ENCODE measurements around the gene MANEAL.

MANEAL gene

DNA sequence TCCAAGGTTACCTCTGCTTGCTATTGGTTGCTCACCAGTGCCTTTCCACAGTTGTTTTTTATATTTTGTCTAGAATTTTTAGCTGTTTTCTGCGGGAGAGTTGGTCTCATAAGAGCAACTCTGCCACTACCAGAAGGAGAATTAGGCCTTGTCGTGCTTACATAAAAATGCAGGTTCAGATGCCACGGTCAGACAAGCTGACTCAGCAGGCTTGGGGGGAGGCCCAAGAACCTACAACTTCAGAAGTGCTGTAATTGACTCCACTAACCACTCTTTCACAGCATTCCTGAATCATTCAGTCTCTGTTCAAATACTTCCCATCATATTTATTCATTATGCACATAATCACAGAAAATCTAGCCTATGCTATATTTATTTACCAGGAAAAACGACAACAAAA, 37.5 kb downstream of the MANEAL start:
- DNase-seq, result no peak

DNA sequence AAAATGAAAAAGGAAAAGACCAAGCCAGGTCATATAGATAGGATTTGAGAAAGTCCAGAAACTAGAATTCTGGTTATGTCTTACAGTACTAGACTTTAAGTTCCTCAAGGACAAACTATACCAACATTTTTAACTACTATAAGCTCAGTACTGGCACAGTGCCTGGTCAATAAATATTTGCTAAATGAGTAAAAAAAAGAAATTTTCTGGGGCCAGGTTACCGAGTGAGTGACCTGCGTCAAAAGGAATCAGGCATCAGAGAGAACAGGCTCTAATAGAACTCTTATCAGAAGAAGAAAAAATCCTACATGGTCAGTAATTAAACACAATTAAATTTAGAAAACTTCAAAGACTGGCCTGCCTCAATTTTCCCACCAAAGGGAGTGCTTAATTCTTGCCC, 38.2 kb downstream of the MANEAL start:
- DNase-seq, result no peak

DNA sequence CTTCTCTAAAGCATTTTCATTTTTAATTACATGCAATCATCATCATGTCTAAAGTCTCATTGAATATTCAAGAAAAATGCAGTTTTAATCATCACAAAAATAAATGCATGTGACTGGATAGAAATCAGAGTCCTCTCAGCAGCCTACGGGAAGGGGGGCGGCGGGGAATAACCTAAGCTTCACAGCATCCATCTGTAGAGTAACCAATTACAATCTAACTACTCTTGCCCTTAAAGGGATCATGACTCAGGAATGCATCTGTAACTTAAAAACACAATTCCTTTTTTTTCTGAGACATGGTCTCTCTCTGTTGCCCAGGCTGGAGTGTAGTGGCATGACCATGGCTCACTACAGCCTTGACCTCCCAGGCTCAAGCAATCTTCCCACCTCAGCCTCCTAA, 43.1 kb downstream of the MANEAL start:
- no peak for DNase-seq

DNA sequence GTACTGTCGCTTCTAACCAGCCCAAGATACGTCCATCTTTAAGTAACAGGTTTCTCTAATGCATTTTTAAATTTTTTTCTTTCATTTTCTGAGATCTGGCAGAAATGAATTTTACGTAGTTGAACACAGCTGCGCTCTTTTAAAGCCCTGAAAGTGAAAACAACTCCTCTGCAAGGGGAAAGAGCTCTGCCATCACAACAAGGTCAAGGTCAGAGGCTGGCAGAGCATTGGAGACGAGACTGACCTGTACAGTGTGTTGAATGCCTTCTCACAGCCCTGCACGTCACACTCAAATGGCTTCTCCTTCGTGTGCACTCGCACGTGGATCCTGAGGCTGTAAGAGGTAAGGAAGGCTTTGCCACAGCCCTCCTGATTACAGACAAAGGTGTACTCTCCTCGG, 46.0 kb downstream of the MANEAL start:
- DNase-seq, result no peak

DNA sequence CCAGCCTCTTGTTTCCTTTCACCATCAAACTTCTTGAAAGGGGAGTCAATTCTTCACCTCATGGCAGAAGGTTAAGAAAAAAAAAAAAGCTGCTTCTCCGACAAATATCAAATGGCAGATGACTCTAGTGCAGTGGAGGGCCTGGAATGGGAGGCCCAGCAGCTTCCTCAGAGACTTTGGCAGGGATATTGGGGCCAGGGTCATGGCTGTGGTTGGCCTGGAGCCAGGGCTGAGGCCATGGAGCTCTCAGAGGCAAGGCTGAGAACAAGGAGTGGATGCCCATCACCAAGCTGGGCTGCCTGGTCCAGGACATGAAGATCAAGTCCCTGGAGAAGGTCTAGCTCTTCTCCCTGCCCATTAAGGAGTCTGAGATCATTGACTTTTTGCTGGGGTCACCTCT, 47.1 kb downstream of the MANEAL start:
- no peak for DNase-seq

DNA sequence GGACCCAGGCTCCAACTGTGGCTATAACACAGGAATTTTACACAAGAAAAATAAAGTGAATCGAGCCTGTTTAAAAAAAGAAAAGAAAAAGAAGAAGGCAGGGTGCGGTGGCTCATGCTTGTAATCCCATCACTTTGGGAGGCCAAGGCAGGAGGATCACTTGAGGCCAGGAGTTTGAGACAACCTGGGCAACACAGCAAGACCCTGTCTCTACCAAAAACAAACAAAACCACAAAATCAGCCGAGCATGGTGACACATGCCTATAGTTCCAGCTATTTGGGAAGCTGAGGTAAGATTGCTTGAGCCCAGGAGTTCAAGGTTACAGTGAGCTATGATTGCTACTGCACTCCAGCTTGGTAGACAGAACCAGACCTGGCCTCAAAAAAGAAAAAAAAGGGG, 48.0 kb downstream of the MANEAL start:
- no peak for DNase-seq

DNA sequence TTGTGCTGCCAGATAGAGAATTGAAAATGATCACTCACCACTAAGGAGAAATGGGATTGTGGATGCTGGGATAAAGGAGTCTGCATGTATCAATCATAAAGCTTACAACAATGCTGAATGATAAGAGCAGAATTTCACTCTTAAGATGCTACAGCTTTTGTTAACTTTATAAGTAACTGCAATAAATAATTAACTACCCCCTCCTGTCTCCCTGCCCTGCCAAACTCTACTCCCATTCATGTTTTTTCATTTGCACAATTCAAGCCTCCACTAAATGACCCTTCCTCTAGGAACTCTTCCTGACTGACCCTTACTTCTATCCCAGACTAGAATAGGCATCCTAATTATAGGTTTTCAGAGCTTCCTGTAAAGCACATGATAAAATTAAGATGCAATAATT, 50.9 kb downstream of the MANEAL start:
- DNase-seq, result no peak

DNA sequence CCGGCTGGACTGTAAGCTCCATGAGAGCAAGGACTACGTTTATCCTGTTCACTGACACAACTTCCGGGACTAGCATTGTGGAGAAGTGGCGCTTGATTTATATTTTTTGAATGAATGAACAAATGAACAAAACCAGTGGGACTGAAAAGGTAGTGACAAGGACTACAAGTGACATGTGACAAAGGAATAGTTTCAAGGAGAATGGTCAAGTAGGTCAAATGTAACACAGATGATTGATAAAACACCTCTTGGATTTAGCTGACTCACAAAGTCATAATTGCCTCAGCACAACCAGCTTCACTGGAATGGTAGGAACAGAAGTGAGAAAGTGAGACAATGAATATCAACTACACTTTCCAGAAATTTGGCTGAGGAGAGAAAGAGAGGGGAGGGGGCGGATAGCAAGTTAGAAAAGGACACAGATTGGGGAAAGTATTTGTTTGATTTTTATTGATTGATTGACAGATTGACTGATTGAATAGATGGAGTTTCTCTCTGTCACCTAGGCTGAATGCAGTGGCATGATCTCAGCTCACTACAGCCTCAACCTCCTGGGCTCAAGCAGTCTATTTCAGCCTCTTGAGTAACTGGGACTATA, 51.5 kb downstream of the MANEAL start:
- DNase-seq, result no peak

DNA sequence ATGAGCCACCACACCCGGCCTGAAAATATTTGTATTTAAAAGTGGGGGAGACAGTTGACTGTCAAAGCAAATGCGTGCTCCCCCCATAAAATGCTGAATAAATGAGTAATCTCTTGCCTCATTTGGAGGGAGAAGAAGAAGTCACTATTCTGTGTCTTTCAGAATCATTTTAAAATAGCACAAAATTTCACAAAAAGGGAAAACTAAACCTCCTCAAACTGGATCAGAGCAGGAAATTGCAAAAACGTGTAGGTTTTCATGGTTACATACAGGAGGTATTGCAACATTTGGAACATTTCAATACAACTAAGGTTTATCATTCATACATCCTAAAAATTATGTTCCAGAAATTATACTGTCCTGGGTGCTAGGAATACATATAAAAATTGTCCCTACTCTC, 52.1 kb downstream of the MANEAL start:
- DNase-seq, result no peak

DNA sequence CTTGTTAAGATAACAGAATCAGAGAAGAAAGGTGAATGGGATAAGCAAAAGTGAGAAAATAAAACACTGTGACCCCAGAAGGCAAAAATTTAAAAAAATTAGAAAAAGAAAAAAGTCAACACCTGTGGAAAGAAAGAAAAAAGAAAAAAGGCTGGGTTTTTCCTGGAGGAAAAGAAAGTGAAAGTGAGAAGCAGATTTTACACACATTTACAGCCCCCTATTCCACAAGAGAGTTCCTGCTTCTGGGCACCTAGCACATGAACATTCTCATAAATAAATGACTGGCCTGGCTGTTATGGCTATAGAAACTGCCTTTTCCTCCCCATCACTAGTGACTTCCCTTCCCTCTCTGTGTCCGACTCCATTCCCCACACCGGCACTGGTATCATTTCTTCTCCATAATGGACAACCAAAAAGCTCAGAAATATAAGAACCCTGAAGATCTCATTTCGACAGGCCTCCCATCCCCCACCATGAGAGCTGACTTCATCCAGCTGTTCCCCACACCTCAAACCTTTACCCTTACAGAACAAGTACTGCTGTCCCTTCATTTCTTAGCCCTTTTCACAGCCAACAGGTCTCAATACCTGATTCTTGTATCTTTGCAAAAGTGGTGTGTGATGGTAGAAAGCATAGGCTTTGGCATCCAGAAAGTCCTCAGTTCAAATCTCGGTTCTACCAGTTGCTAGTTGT, 53.1 kb downstream of the MANEAL start:
- DNase-seq, result no peak

DNA sequence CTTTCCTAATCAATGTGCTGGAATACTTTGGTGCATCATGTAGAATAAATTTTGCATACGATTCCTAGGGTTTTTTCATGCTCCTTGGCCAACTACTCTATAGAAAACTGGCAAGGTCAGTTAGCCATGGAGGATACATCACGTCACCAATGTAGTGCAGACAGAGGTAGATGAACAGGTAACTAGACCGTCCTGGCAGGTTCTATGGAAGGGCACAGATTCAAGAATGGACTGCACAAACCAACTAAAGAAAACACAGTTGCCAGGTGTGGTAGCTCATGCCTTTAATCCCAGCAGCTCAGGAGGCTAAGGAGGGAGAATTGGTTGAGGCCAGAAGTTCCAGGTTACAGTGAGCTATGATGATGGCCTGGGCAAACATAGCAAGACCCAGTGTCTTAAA, 55.8 kb downstream of the MANEAL start:
- DNase-seq, result no peak

DNA sequence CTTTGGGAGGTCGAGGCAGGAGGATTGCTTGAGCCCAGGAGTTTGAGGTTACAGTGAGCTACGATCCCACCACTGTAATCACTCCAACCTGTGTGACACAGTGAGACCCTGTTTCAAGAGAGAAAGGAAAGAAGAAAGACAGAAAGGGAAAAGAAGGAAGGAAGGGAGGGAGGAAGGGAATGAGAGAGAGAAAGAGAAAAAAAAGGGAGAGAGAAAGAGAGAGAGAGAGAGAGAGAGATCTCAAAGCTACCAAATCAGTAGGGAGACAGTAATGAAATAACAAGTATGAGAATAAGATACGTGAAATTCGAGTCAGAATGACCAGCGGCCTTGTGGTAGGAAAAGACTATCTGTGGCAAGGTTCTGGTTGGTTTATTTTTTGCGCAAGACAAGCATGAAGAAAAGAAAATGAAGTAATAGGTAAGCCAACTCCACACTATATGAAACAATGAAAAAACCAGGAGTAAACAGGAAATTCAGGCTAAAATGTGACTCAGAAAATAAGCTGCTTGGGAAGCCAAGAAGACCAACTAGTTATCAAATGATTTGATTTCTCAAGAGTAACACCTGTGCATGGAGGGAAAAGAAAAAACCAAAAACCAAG, 56.8 kb downstream of the MANEAL start:
- no peak for DNase-seq
